Caco-2 (cell line): ENCODE data around the gene PRPF19. TPM values are rescaled to one million over a fixed set of nuclear protein-coding genes. Genes with fewer than 3 reads are reported as not detected.

Source experiments
- BruUV-seq: library from RNA; stranded (reverse); fragments of 400-500 nt; replicated peaks from 2 replicates; lab custom pipeline; 2021; lab: Mats Ljungman, UMichigan
- CTCF ChIA-PET: fragments of 300-600 bp; sonication (Branson Sonifier 250); formaldehyde crosslinking; loops from one replicate; lab custom pipeline; 2022; ENCODE audit warnings: antibody characterized with exemption; lab: Charles Lee
- POLR2A ChIA-PET: fragments of 300-600 bp; sonication (Branson Sonifier 250); formaldehyde crosslinking; loops from one replicate; lab custom pipeline; 2022; ENCODE audit warnings: antibody characterized with exemption; lab: Charles Lee
- DNase-seq, 2 experiments: peaks; one replicate each; pipeline versions ENCODE4 v3.0.0 to v3.0.0-alpha.2; 2020 to 2022
- H3K27me3 ChIP-seq: replicated peaks from 2 replicates; pipeline ENCODE4 v1.6.0; 2011; ENCODE audit warnings: low read length; ENCODE audit not compliant: control insufficient read depth, insufficient read depth
- H3K36me3 ChIP-seq: 2 replicates; pipeline ENCODE4 v1.5.1; 2011; ENCODE audit warnings: low read length; ENCODE audit not compliant: control insufficient read depth, insufficient read depth
- H3K4me1 ChIP-seq: fragments of 250-450 bp; sonication (Bioruptor Pico); 2 replicates; pipeline ENCODE4 v1.5.1; 2020; ENCODE audit warnings: mild to moderate bottlenecking
- H3K4me3 ChIP-seq: 2 replicates; pipeline ENCODE4 v1.5.1; 2011; ENCODE audit warnings: low read depth, mild to moderate bottlenecking, control low read depth, low read length
- H3K9me3 ChIP-seq: fragments of 250-450 bp; sonication (Bioruptor Pico); 2 replicates; pipeline ENCODE4 v1.5.1; 2020; ENCODE audit warnings: mild to moderate bottlenecking, moderate library complexity
- H3K27ac Mint-ChIP-seq: one replicate; pipeline ENCODE4 v1.8.0; 2022; ENCODE audit warnings: mixed read lengths; ENCODE audit not compliant: unreplicated experiment
- H3K27me3 Mint-ChIP-seq: one replicate; pipeline ENCODE4 v1.8.0; 2022; ENCODE audit warnings: mixed read lengths; ENCODE audit not compliant: insufficient read depth, unreplicated experiment
- H3K36me3 Mint-ChIP-seq: one replicate; pipeline ENCODE4 v1.8.0; 2022; ENCODE audit warnings: mild to moderate bottlenecking, mixed read lengths; ENCODE audit not compliant: insufficient read depth, unreplicated experiment
- H3K4me1 Mint-ChIP-seq: one replicate; pipeline ENCODE4 v1.8.0; 2022; ENCODE audit warnings: low read depth, mixed read lengths; ENCODE audit not compliant: unreplicated experiment
- H3K4me3 Mint-ChIP-seq: one replicate; pipeline ENCODE4 v1.8.0; 2022; ENCODE audit warnings: mild to moderate bottlenecking, moderate library complexity, mixed read lengths; ENCODE audit not compliant: unreplicated experiment
- H3K9me3 Mint-ChIP-seq: one replicate; pipeline ENCODE4 v1.8.0; 2022; ENCODE audit warnings: mixed read lengths; ENCODE audit not compliant: unreplicated experiment
- CTCF ChIP-seq, 2 experiments: fragments of 200-600 bp in 1 of 2; IDR thresholded peaks; 1 replicate in 1 of 2; 2 replicates in 1 of 2; pipeline versions ENCODE4 v1.5.1 to v1.8.0; 2011 to 2022; ENCODE audit warnings: antibody characterized with exemption in 1 of 2, control low read depth in 1 of 2, inconsistent platforms in 1 of 2, low read depth in 1 of 2, low read length in 1 of 2, mild to moderate bottlenecking in 1 of 2, moderate library complexity in 1 of 2; ENCODE audit not compliant: insufficient read depth in 1 of 2, severe bottlenecking in 1 of 2, unreplicated experiment in 1 of 2
- intact Hi-C: fragments of 100-400 bp; cut with micrococcal nuclease; formaldehyde crosslinking; loops from one replicate; pipeline ENCODE4 v1.10.0; 2022; ENCODE audit not compliant: unreplicated experiment
- total RNA-seq: library from RNA; stranded (reverse); gene quantifications from 2 replicates; pipeline ENCODE4 v1.2.3, GENCODE V29; 2022

The PRPF19 gene
- total RNA-seq, 1 experiment from 2014 or later, result 183 TPM

- peaks cover 20% of the 10 kb centered on the region for H3K4me1 ChIP-seq
- Mint-ChIP-seq H3K4me1 (peaks cover 9% of the 10 kb centered on the region), H3K27me3 (no peaks in the 10 kb centered on the region), H3K4me3 (peak overlapping the region; percentile 67), H3K36me3 (peaks cover 36% of the 10 kb centered on the region), H3K9me3 (no peaks in the 10 kb centered on the region), H3K27ac (peak overlapping the region; percentile 33)
- intact Hi-C loops, result loop anchor here (1.0 kb wide), 1 partner anchor 9 kb away; no protein-coding TSS in a partner anchor
- H3K27me3 ChIP-seq, result no peaks in the 10 kb centered on the region
- POLR2A ChIA-PET, result interaction anchor here (0.9 kb wide), 1 partner anchor 62 kb away, joined by 3 read pairs; the partner anchor contains the start of gene TMEM109
- TF ChIP-seq CTCF (IDR thresholded peaks at IDR 0.05; ENCODE audit: insufficient read depth in 1 of 2, low read depth in 1 of 2, low read length in 1 of 2, severe bottlenecking in 1 of 2, unreplicated experiment in 1 of 2), result no peak
- peak; percentile 58 to 67 for DNase-seq
- BruUV-seq, result no TSS peak
- peaks cover 4% of the 10 kb centered on the region for H3K36me3 ChIP-seq
- H3K9me3 ChIP-seq, result no peaks in the 10 kb centered on the region
- CTCF ChIA-PET, result interaction anchor here (0.6 to 1.8 kb wide), 6 partner anchors 8 to 77 kb away, joined by 3 to 16 read pairs (median 4); no protein-coding TSS in a partner anchor
- H3K4me3 ChIP-seq, result peak overlapping the region; percentile 57
These were observed 54.0 kb downstream of the PRPF19 start for GRCh38 chr11:60852117-60852981.

GRCh38 chr11:60851327-60852104 lies 54.9 kb downstream of the PRPF19 start:
- peaks cover 4% of the 10 kb centered on the region for H3K36me3 ChIP-seq
- no peak for DNase-seq
- peaks cover 9% of the 10 kb centered on the region for H3K4me1 Mint-ChIP-seq
- intact Hi-C loops, result loop anchor here (1.0 kb wide), 1 partner anchor 8 kb away; no protein-coding TSS in a partner anchor
- TF ChIP-seq CTCF (IDR thresholded peaks at IDR 0.05; ENCODE audit: insufficient read depth in 1 of 2, low read depth in 1 of 2, low read length in 1 of 2, severe bottlenecking in 1 of 2, unreplicated experiment in 1 of 2), result no peak
- BruUV-seq, result no TSS peak
- CTCF ChIA-PET, result interaction anchor here (1.1 to 1.8 kb wide), 6 partner anchors 9 to 76 kb away, joined by 3 to 16 read pairs (median 4); no protein-coding TSS in a partner anchor
- POLR2A ChIA-PET, result no interaction called here
- H3K27me3 ChIP-seq, result no peaks in the 10 kb centered on the region
- no peaks in the 10 kb centered on the region for H3K27me3 Mint-ChIP-seq
- peaks cover 20% of the 10 kb centered on the region for H3K4me1 ChIP-seq
- H3K36me3 Mint-ChIP-seq, result peaks cover 44% of the 10 kb centered on the region
- no peaks in the 10 kb centered on the region for H3K9me3 Mint-ChIP-seq
- peak overlapping the region; percentile 67 for H3K4me3 Mint-ChIP-seq
- H3K27ac Mint-ChIP-seq, result peak overlapping the region; percentile 33
- no peak overlapping the region; the same call in 1 of the 2 replicates for H3K4me3 ChIP-seq
- H3K9me3 ChIP-seq, result no peaks in the 10 kb centered on the region
